Uterus (tissue), 4 donors: Measurements from ENCODE around the gene MAP2K6. TPM values are rescaled to one million over a fixed set of nuclear protein-coding genes. Genes with fewer than 3 reads are reported as not detected.

ENCODE experiments used
- DNase-seq, 2 donors: peaks; one replicate each; pipeline ENCODE4 v3.0.0-alpha.2; 2019 to 2020
- H3K27ac ChIP-seq, 2 donors: fragments of 200-600 bp; sonication (generic); 1 replicate in 1 of 2; 2 replicates in 1 of 2; pipeline ENCODE4 v1.5.1; 2016 to 2018
- H3K27me3 ChIP-seq, 2 donors: fragments of 200-600 bp; sonication (generic); one replicate each; pipeline ENCODE4 v1.5.1; 2018 to 2019; ENCODE audit warnings: control low read depth in 1 of 2
- H3K36me3 ChIP-seq, 2 donors: fragments of 200-600 bp; sonication (generic); one replicate each; pipeline ENCODE4 v1.5.1; 2019; ENCODE audit warnings: control low read depth in 1 of 2
- H3K4me1 ChIP-seq, 2 donors: fragments of 200-600 bp; sonication (generic); one replicate each; pipeline ENCODE4 v1.5.1; 2018 to 2019; ENCODE audit warnings: control low read depth in 1 of 2
- H3K4me3 ChIP-seq, 2 donors: fragments of 200-600 bp; sonication (generic); 1 replicate in 1 of 2; 2 replicates in 1 of 2; pipeline ENCODE4 v1.5.1; 2018 to 2019; ENCODE audit warnings: mild to moderate bottlenecking in 1 of 2
- H3K9me3 ChIP-seq, 2 donors: fragments of 200-600 bp; sonication (generic); one replicate each; pipeline ENCODE4 v1.5.1; 2019; ENCODE audit warnings: control low read depth in 1 of 2
- POLR2A ChIP-seq, 2 donors: fragments of 450-650 bp; IDR thresholded peaks; one replicate each; pipeline ENCODE4 v1.6.1; 2016; ENCODE audit warnings: antibody characterized with exemption in 2 of 2, mild to moderate bottlenecking in 1 of 2, moderate library complexity in 1 of 2
- intact Hi-C: fragments of 100-400 bp; cut with DNase I; formaldehyde crosslinking; loops from one replicate; pipeline ENCODE4 v1.15.1; 2023; ENCODE audit warnings: low total_unique reads
- total RNA-seq, 4 donors: library from RNA; depleted of rRNA in 3 of 4; stranded (reverse); fragments of >200 nt in 3 of 4; gene quantifications; one replicate each; pipeline versions ENCODE4 v1.1.0 to v1.2.4, GENCODE V29; 2014 to 2023
- TF ChIP-seq, protein P1 (sequence below), 4 experiments: fragments of 200-600 bp in 2 of 4; fragments of 450-650 bp in 2 of 4; sonication (generic) in 2 of 4; IDR thresholded peaks; one replicate each; pipeline ENCODE4 v1.5.1; 2016 to 2019; ENCODE audit warnings: antibody characterized with exemption in 4 of 4, mild to moderate bottlenecking in 2 of 4, moderate library complexity in 1 of 4
- donor health status: DM: yes; HTN: yes; CAD: no.

The MAP2K6 gene
- total RNA-seq, 4 donors from 2014 or later = 3.2 to 43.4 (median 4.3) TPM

DNA sequence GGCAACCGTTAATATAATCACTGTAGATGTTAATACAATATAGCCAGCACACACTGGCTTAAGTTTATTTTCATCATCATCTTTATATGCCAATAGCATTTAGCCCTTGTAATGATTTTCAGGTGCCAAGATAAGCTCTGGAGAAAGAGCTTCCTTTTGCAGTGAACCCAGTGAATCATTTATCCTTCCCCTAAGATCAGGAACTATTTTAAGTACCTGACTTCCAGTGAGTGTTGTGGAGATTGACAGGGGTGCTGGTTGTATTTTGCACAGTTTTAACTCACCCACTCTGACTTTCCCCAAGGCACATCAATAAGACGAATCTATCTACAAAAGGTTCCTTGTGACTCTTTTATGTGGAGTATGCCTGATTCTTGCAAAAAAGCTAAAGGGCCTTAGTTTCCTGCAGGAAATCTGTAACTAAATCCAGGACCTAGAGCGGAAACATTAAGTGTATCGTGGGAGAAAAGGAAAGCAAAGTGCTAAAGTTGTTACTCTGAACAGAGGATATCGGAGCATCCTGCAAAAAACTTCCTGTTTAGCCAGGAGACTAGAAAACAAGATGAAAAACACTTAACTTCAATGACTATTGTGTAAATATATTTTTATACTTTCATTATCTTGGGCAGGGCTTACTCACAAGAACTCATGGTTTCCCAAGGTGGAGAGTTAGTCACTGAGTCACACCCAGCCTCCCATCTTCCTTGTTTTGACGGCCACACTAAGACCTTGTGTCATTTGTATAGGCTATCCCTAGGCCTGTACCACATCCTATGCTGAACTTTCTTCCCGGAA, 183.6 kb downstream of the MAP2K6 start:
- intact Hi-C loops = no loop called here
- H3K9me3 ChIP-seq = no peaks in the 10 kb centered on the region
- no peaks in the 10 kb centered on the region for H3K27me3 ChIP-seq
- TF ChIP-seq, protein P1, sequence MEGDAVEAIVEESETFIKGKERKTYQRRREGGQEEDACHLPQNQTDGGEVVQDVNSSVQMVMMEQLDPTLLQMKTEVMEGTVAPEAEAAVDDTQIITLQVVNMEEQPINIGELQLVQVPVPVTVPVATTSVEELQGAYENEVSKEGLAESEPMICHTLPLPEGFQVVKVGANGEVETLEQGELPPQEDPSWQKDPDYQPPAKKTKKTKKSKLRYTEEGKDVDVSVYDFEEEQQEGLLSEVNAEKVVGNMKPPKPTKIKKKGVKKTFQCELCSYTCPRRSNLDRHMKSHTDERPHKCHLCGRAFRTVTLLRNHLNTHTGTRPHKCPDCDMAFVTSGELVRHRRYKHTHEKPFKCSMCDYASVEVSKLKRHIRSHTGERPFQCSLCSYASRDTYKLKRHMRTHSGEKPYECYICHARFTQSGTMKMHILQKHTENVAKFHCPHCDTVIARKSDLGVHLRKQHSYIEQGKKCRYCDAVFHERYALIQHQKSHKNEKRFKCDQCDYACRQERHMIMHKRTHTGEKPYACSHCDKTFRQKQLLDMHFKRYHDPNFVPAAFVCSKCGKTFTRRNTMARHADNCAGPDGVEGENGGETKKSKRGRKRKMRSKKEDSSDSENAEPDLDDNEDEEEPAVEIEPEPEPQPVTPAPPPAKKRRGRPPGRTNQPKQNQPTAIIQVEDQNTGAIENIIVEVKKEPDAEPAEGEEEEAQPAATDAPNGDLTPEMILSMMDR (IDR thresholded peaks at IDR 0.05) = no peak
- no peak for TF ChIP-seq POLR2A (IDR thresholded peaks at IDR 0.05)
- no peak overlapping the region for H3K27ac ChIP-seq
- no peaks in the 10 kb centered on the region for H3K36me3 ChIP-seq
- DNase-seq = no peak
- no peak overlapping the region for H3K4me3 ChIP-seq
- no peaks in the 10 kb centered on the region for H3K4me1 ChIP-seq

DNA sequence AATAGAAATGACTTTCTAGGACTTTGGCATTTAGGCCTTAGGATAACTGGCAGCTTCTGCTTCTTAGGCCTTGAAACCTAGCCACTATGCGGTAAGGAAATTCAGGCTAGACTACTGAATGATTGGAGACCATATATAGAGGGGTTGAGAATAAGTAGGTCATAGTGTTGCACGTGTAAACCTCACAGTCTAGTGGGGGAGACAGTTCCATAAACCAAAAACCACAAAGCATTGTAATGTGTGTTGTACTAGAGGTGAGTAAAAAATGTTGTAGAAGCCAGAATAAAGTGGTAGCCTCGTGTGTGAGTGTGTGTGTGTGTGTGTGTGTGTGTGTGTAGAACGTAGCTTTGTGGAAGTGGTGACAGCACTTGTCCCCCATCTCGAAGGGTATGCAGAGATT, 188.5 kb downstream of the MAP2K6 start:
- Histone ChIP-seq H3K9me3 (no peaks in the 10 kb centered on the region), H3K27me3 (no peaks in the 10 kb centered on the region)

More for the DNA sequence above, 188.5 kb downstream of the MAP2K6 start:
- Histone ChIP-seq H3K36me3 (no peaks in the 10 kb centered on the region), H3K27ac (no peak overlapping the region), H3K4me3 (no peak overlapping the region), H3K4me1 (no peaks in the 10 kb centered on the region)
- intact Hi-C loops = no loop called here
- DNase-seq = no peak
- TF ChIP-seq, protein P1 (IDR thresholded peaks at IDR 0.05) = no peak
- no peak for TF ChIP-seq POLR2A (IDR thresholded peaks at IDR 0.05)

Other genes starting within 250 kb of the MAP2K6 start
- 10 to 100 TPM; 11.1 to 32.8 (median 21.7) TPM for gene ABCA10, start 185.9 kb upstream of the MAP2K6 start, total RNA-seq
- 10 to 100 TPM in 3 of 4 donors, 1 to 10 TPM in 1; 5.9 to 50.9 (median 36.3) TPM for gene ABCA5, start 87.6 kb upstream of the MAP2K6 start, total RNA-seq